ENCODE measurements around the gene CCDC32.

- TF ChIP-seq MAX (IDR thresholded peaks at IDR 0.05) = no peak
- no peak for TF ChIP-seq CTCF (IDR thresholded peaks at IDR 0.05; ENCODE audit: control extremely low read depth in 1 of 3, insufficient read depth in 1 of 3, low read depth in 1 of 3, low read length in 3 of 3)
- no peak for TF ChIP-seq ATF2 (IDR thresholded peaks at IDR 0.05; ENCODE audit: low read length)
- TF ChIP-seq GABPA (IDR thresholded peaks at IDR 0.05; ENCODE audit: borderline replicate concordance, insufficient read depth, low read length) = no peak
- no peak for TF ChIP-seq RFX5 (IDR thresholded peaks at IDR 0.05; ENCODE audit: borderline replicate concordance, low read depth, low read length)
- TF ChIP-seq POLR2AphosphoS5 (IDR thresholded peaks at IDR 0.05; ENCODE audit: low read depth, low read length) = no peak
- TF ChIP-seq SP2 (IDR thresholded peaks at IDR 0.05; ENCODE audit: low read length) = no peak
- TF ChIP-seq EP300 (IDR thresholded peaks at IDR 0.05; ENCODE audit: borderline replicate concordance in 1 of 2, low read depth in 2 of 2, low read length in 2 of 2) = no peak
These were observed 16.2 kb downstream of the CCDC32 start for GRCh38 chr15:40548610-40549009.
